Stimulated activated CD4-positive, alpha-beta T cell treated with anti-CD3 and anti-CD28 coated beads, Interleukin-1b, Interleukin-23, amount 100 ng/mL, for 48 hours (primary cell): ENCODE results near the gene MYH3.

Experiments
- DNase-seq: peaks from one replicate; pipeline ENCODE4 v3.0.0-alpha.2; 2020

Gene MYH3

GRCh38 chr17:10612957-10613744 is 44.0 kb downstream of the MYH3 start:
- no peak for DNase-seq

GRCh38 chr17:10610884-10611283 is 46.2 kb downstream of the MYH3 start:
- DNase-seq = no peak

DNA sequence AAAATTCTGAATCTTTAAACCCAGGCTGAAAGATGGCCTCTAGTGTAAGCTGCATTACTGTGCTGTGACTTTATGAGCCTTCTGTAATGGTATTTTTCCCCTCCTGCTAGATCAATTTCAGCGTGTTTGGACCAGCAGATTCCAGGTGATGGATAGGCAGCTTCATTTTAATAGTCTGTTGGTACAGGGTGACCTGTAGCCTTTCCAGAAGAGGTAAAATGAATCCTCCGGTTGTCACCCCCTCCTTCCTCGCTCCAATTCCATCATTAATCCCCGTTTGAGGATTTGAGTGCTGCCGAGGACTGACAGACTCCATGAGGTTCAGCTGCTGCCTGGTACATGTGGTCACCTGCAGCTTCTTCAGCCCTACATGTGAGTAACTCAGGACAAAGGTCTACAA is 48.9 kb downstream of the MYH3 start:
- no peak for DNase-seq

DNA sequence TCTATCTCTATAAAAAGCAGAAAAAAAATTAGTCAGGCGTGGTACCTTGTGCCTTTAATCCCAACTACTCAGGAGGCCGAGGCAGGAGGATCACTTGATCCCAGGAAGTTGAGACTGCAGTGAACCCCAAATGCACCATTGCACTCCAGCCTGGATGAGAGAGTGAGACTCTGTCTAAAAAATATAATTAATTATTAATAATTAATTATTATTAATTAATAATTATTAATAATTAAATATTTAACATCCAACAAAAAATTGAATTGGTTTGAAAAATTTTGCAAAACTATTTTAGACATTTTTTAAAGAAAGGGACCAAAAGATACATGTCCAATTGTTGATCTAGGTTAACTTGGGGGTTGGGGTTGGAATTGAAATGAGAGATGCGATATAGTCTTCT is 51.0 kb downstream of the MYH3 start:
- DNase-seq = no peak

GRCh38 chr17:10605221-10605783 is 51.8 kb downstream of the MYH3 start:
- DNase-seq = no peak

- no peak for DNase-seq
These were observed 52.6 kb downstream of the MYH3 start for GRCh38 chr17:10604521-10604920.

- no peak for DNase-seq
These were observed 53.2 kb downstream of the MYH3 start for GRCh38 chr17:10603931-10604330.

DNA sequence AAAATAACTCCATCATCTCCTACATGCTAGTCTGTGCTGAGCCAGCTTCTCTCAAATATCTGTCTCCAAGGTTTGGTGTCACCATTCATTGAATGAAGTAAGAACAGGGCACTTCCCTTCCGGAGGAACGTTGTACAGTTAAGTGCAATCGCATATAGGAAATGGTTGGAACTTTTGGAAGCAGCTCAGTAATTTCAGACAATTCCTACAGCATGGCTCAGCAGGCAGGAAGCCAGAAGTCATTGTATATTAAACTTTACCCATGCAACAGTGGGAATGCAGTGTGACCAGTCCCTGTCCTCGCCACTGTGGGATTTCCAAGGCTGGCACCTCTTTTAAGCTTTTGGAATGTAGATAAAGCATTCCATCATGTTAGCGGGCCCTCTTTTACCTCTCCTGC is 56.5 kb downstream of the MYH3 start:
- DNase-seq = no peak

DNA sequence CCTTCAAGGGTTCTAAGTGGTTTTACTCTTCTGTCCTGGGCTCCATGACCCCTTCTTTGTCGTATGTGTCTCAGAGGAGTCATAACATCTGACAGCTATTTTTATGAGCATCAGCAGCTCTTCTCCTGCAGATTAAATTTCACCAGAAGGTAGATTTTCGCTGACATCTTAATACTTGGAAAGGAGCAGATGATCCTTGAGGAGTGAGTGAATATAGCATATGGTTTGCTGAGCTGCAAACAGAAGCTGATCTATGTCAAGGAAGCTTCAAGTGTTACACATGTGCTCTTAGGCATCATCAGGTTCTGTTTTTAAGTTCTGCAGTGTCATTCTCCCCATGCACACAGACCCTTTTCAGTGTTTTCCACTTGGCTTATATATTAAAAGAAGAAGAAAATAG is 58.5 kb downstream of the MYH3 start:
- no peak for DNase-seq

DNA sequence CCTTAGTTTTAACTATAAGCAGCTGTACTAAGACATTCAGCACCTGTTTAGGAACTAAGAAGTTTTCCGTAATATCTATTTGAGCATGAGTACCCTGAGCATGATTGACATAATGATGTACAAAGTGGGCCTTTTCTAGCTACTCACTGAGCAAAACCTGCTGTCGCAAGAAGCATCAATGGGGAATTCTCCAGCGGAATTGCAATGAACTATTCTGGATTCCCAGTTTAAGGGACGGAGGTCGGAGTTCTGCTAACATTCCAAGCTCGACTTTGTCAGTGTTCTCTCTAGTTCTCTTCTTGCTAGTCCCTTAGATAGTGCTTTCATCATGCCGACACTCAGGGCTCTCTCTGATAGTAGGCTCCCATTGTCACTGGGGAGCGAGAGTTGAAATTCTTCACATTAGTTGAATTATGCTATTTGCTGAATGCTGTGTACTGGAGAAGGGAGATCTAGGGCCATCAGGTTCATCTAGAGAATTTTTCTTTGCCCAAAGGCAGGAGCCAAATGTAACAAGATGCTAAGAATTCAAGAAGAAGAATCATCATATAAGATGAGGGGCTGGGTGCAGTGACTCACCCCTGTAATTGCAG is 67.5 kb downstream of the MYH3 start:
- DNase-seq = no peak

- no peak for DNase-seq
These were observed 71.6 kb downstream of the MYH3 start for GRCh38 chr17:10585529-10585928.

GRCh38 chr17:10583834-10584233 is 73.3 kb downstream of the MYH3 start:
- no peak for DNase-seq

DNA sequence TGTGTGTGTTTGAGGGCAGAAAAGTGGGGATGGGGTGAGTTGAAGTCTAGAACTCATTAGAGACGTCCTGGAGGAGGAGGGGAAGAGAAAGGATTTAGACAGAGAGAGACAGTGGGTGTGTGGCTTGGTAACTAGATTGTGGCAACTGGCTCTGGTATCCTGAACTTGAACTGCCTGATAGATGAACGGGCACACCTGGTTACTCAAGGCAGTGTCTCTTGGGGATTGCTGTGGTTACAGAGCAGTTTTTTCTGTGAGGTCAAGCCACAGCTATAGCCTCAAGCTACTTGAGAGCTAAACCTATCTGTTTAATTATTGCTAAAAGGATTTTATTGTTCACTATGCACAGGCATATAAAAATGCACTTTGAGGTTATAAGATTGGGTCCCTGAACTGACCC is 77.8 kb downstream of the MYH3 start:
- DNase-seq = no peak
